GM19467 (cell line): ENCODE data around the gene RNF182.
"Not testable (repeated sequence)": the region's sequence is repeated elsewhere in the genome, so short reads cannot be mapped to it uniquely, and the experiment has no call there.

ENCODE experiments used
- ATAC-seq: cut with Tn5 transposase; IDR thresholded peaks from one replicate; pipeline ENCODE4 v1.9.1; 2021; ENCODE audit warnings: mild to moderate bottlenecking, moderate library complexity; ENCODE audit not compliant: unreplicated experiment

RNF182 gene

DNA sequence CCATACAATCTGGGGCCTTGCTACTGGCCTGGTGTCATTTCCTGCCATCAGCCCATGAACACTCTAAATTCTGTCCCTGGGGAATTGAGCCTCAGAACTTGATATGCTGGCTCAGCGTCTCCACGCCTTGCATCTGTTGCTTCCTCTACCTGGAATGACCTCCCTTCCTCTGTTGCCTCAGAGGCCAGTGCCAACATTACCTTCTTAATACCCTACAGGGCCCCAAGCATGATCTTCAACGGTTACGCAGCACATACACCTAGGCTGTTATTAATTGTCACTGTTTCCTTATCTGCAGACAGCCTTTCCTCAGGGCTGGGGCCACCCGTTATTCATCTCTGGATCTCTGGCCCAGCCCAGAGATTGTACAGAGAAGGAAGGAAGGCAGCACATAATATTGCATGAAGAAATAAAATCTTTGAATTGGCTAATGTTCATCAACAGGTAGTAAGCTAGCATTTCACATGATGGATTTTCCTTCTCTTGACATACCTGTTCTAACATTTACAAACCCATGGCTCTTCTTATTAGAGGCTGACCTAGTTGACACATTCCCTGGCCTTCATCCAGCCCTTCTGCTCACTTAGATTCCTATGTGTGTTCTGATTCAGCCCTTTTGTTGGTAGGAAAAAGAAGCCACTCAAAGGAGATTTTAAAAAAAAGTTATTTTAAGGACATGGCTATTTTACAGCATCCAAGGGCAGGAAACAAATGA, 8.4 kb upstream of the RNF182 start:
- no peak for ATAC-seq

DNA sequence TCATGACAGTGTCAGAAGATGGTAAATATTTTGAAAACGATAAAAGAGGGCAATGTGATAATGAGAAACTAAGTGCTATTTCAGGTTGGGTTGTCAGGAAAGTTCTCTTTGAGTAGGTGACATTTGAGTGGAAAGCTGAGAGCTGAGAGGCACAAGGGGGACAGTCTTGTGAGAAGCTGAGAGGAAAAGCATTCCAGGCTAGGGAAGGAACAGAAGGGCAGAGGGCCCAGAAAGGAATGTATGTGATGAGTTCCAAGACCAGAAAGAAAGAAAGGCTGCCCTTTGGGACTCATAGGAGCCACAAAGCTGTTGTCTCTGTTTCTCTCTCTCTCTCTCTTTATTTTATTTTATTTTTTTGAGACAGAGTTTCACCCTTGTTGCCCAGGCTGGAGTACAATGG, 7.6 kb upstream of the RNF182 start:
- no peak for ATAC-seq

DNA sequence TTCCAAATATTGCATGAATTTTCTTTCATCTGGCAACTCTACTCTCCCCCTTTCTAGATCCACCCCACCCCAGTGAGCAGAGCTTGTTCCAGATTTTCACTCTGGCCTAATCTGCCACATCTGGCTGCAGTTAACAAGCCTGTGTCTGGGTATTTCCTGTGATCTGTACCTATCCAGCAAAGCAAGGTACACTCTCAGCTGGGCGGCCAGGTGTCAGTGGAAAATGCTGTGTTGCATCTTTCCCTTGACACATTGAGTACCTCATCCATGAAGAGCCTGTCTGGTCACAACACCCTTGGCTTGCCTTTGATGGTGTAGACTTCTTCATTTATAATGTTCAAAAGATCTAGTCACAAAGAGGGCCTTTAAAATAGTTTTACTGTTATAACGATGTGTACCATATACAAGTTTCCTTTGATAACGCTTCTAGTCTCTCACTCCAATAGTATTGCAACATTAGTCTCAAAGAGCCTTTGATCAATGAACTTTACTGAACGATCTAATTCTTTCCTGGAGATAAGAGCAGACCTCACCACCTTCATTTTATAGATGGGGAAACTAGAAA, 6.0 kb upstream of the RNF182 start:
- no peak for ATAC-seq

DNA sequence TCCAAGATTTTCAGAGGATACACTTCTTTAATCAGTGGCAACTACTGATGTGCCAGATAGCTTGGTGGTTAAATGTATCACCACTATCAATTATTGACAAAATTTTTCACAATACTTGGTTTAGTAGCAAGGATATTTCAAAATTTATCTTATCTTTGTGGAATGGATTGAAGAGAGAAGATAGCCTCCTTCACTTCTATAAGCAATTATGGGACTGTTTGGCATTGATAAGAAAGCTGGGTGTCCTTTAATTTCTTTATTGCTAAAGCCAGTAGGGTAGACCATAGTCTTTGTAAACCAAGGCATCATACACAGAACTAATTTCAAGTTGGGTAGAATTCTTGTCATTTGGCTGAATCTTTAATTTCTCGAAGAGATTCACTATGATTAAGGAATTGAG, 4.9 kb upstream of the RNF182 start:
- no peak for ATAC-seq

DNA sequence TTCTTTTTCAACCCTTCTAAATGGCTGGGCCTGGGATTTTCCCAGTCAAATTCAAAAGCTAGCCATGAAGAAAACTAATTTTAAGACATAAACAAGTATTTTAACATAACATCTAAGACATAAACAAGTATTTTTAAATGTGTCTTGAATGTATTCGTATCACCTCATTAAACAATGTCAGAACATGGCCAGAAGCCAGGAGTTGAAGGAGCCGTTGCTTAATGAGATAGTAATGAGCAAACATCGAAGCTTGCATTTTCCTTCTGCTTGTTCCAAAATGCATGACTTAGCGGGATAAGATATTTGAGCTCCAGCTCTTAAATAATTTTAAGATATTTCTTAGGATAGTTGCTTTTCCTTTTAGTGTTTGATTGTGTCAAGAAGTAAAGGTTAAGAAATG, 4.2 kb upstream of the RNF182 start:
- no peak for ATAC-seq

DNA sequence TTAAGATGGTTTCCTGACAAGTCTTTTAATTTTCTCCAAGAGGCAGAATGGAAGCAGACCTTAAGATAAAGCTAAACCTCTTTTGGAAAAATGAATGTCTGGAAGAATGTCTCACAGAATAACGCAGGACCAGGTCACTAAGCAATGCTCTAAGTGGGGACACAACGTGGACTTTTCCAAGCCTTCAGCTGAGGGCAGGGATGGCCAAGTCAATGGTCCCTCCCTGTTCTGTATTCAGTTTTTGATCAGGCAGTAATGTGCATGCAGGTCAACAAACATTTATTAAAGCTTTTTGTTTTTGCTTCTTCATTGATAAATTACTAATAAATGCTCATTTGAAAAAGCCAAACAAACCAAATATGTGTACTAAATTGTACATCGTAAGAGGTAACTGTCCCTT, 2.0 kb upstream of the RNF182 start:
- ATAC-seq: no peak

DNA sequence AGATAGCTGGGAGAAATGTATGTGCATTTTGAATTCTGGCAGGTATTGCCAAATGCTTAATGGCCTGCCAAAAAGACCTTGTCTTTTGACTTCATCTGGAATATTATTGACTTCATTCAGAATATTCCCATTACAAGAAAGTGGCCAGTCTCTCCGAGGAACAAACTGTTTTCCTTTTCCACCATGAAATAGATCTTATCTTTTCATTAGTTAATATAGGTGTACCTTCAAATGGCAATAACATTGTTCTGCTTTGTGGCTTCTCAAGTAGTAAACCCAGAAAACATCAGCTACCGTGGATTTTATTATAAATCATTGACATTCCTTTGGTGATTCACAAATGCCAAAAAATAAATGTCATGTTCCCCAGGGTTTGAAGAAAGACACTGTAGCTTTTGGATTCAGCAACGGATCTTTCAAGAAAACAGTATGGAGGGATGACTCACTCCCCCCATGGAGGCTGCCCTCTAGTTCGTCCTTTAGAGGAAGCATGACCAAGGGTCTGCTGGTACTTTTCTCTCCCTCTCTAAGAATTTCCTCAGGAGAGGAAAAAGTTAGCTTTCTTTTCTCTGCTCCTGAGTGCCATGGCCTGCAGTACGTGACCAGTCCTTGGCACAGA, 1.1 kb upstream of the RNF182 start:
- ATAC-seq: no peak

DNA sequence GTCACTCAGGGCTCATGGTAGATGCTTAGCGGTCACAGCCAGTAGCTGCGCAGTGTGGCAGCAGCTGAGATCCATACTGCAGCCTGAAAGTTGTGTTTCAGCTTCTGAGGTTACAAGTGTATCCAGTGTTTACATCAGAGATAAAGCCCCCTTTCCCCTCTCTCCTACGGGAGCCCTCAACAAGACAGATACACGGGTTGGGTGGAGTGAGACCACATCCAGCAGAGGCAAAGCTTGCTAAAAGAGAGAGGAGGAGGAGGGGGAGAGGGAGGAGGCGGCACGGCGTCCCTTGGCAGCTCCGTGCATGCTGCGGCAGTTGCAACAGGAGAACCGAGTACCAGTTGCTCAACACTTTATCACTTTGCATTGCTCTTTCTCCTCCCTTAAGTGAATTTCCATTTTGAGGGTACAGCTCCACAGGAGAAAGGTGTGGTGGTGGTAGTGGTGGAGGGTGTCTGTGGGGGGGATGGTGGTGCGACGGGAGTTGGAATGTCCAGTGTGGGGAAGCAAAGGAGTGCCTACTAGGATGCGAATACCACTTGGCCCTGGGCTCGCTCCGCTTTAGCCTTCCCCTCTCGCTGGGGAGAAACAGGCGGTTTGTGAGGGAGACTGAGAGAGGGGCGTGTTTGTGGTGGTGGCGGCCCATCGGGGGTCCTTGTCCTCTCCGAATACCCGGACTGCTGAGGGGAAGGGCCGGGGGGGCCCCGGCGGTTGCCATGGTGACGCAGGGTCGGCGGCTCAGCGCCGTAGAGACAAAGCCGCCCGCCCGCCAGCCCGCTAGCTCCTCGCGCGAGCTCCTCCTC, 405 bp upstream of the RNF182 start:
- no peak for ATAC-seq

DNA sequence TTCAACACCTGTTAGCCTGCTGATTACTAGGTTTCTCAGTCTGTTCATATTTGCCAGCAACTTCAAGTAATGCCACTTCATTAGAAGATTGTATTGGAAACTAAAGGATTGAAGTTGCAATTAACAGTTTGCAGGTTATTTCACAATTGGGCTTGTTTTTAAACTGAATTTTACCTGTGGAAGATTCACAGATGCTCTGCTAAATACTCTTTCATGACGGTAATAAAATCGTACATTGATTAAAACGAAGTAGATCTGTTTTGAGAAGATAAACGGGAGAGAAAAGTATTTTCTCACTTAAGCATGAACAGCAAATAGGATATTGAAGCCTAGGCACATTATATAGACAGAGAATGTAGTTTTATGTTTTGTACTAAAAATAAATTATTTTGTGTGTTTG, 1.6 kb downstream of the RNF182 start:
- ATAC-seq: no peak

DNA sequence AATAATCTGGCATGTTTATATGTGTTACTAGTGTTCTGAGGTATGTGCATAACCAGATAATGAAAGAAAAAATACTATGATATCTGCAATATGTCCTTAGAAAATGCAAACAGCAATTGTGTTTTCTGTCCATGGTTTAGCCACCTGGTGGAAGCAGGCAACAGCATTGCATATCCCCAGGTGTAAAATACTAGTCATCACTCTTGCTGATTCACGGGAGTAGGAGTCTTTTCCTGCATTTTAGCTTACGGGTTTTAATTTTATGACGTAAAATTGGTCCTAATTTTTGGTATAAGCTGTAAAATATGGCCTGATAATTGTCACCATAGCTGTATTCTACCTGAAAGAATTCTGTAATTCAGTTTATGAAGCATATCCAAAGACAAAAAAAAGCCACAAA, 2.5 kb downstream of the RNF182 start:
- no peak for ATAC-seq

DNA sequence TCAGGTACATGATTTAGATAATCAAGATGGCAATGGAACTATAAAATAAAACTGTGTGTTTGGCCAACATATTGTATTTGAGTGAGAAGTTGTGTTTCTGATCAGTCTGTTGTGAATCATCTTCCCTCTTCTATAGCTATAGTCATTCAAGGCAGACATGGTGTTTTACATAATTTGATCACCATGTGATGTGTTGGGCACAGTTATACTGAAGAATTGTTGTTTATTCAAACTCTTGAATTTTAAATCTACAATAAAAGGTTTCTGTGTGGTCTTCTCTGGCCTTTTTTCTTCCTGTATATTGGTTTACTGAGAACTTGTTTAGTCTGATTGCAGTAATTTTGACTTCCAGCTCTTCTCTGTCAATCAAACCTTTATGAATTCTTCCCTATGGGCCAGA, 4.4 kb downstream of the RNF182 start:
- no peak for ATAC-seq

DNA sequence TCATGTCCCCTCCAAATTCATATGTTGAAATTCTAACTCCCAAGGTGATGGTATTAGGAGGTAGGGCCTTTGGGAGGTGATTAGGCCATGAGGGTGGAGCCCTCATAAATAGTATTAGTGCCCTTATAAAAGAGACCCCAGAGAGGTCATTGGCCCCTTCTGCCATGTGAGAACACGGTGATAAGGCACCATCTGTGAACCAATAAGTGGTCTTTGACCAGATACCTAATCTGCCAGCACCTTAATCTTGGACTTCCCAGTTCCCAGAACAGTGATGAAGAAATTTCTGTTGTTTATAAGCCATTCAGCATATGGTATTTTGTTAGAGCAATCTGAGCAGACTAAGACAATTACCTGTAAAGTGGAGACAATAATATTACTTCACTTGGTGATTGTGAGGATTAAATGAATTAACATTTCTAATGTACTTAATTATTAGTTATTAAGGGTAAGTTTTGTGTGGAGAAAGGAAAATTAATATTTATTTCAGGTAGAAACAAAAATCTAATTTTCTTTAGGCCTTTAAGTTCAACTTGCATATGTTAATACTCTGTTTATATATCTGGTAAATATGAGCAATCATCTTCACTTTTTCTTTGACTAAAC, 7.1 kb downstream of the RNF182 start:
- no peak for ATAC-seq

DNA sequence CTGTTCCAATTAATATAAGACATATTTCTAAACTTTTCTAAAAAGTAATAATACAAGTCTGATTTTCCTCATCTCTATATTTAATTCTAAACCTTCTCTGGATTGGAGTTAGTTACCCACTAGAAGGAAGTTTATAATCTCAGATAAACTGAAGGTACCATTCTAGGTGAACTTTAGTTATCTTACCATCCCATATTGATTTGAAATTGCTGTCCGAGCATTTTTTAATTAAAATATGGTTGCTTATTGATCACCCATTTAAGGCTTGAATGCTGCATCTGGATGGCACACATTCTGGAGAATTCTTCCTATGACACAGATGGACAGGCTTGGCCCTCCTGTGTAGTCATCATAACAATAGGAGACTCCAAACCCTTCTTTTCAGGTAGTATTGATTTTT, 8.0 kb downstream of the RNF182 start:
- ATAC-seq: no peak

DNA sequence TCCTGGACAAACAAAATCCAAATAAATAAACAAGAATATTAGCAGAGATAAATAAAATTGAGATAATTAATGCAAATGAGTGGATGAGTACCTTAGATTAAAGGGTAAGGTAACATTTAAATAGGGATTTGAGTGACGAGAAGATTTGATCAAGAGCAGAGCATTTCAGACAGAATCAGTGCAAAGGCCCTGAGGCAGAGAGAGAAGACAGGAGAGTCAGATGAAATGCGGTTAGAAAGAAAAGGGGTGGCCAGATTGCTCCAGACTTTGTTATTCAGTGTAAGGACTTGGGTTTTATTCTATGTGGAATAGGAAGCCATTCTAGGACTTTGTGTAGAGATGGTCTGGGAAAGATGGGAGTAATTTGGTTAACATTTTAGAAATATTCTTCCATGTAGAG, 10.0 kb downstream of the RNF182 start:
- ATAC-seq: no peak

DNA sequence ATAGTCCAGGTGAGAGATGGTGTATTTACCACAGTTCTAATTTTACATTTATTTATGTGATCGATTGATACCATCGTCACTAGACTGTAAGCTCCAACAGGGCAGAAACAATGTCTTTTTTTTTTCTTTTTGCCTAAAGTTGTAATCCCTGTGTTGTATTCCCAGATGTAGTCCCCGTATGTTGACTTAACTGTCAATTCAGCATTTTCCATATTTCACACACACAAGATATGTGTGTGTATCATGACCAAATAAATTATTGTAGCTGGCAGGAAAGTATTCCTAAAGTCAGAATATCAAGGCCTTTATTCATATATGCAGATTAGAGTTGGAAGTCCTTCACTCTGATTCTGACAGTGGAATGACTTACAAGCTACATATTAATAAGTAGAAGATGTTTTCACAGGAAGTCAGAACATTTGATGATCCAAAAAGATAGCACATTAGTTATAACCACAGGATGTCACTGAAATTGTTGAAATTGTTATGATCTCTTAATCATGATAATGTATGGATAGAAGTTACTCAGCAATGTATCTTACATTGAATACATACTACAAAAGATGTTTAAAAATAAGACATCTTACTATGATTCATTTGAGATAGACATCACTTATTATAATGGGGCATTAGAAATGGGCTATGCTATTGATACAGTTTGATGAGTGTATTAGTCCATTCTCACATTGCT, 10.6 kb downstream of the RNF182 start:
- no peak for ATAC-seq

DNA sequence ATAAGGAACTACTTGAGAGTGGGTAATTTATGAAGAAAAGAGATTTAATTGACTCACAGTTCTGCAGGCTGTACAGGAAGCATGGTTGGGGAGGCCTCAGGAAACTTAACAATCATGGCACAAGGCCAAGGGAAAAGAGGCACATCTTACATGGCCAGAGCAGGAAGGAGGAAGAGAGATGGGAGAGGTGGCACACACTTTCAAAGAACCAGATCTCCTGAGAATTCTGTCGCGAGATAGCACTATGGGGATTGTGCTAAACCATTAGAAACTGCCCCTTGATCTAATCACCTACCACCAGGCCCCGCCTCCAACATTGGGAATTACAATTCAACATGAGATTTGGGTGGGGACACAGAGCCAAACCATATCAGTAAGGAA, 11.1 kb downstream of the RNF182 start:
- not testable (repeated sequence) for ATAC-seq

DNA sequence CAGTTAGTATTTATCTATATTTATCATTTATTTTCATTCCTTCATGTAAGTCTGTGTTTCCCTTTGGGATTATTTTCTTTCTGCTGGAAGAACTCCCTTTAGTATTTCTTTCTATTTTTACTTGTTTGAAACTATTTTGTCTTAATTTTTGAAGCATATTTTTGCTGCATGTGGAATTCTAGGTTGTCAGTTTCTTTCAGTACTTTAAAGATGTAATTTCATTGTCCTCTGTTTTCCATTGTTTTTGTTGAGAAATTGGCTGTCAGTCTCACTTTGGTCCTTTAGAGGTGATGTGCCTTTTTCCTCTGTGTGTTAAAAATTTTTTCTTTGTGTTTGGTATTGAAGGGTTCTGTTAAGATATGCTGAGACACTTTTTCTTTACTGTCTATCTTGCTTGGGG, 17.1 kb downstream of the RNF182 start:
- ATAC-seq: no peak

DNA sequence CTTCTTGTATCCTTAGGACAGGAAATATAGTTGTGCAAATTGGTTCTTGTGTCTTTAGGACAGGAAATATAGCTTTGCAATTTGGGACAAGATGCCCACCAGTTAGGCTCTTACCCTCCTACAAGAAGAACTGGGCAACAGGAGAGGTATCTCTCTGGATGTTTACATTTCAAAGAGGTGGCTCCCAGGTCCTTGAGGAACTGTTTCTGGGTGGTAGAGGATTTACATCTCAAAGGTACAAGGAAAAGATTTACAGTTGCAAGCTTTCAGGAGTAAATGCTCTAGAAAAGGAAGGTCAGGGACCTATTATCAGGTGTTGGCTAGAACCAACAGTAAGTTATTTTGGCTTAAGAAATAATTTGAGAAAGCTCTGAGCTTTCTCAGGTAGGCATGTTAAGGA, 19.2 kb downstream of the RNF182 start:
- ATAC-seq: no peak

DNA sequence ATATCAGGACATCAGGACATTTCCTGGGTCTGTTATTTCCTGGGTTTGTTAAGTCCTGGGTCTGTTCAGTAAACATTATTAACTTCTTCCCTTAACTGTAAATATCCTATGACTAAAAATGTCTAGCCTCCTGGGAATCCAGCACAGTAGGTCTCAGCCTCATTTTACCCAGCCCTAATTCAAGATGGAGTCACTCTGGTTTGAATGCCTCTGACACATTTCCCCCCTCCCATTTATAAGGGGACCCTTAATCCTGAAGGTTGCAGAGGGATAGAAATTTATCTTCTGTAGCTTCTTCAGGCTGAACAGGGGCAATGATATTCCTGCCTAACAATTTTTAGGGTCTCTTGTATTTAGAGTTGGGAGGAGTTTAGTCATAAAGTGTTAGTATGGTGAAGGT, 21.8 kb downstream of the RNF182 start:
- no peak for ATAC-seq

DNA sequence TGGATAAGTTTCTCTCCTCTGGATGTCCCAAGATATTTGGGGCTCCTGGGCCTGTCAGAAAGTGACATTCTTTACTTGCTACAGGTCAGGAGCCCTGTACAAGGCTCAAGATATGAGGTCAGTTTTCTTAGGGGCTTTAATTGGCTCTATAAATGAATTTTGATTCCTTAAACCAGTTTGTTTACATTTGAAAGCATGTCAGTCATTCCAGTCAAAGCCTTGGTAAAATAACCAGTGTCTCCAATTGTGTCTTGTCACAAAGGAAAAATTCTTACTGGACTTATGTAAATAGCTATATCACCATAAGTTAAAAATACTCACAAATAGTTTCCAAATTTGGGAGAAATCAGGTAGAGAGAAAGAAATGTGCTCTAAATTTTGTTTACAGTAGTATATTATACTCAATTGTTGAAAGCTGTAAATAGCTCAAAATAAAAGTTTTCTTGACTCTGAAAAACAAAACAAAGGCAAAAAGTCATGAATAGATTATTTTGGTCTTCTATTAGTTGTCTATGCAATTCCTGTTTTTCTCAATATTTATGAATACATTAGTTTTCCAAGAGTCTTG, 22.9 kb downstream of the RNF182 start:
- no peak for ATAC-seq

DNA sequence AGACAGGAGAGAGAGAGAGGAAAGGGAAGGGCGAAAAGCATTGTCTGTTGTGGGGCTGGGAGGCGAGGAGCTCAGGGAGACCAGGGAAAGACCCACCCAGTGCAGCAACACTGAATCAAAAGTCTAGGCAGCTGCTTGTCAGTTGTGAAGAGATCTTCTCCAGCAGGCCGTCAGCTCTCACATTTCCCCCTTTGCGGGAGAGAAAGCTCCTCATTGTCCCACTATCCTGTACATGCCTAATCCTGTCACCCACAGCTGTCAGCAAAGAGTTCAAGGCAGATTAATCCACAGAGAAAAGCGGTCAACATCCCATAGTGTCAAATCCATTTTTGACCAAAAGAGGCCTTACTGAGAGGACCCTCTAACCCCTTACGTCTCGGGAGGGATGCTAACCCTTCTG, 27.3 kb downstream of the RNF182 start:
- ATAC-seq: no peak
